NCI-H345 treated with DMSO at 0.1 percent for 48 hours (cell line): ENCODE measurements around the gene ZNF132.

ENCODE experiments used
- DNase-seq: peaks from one replicate; lab custom pipeline; 2025; ENCODE audit not compliant: unreplicated experiment; lab: John Stamatoyannopoulos, UW

Gene ZNF132

DNA sequence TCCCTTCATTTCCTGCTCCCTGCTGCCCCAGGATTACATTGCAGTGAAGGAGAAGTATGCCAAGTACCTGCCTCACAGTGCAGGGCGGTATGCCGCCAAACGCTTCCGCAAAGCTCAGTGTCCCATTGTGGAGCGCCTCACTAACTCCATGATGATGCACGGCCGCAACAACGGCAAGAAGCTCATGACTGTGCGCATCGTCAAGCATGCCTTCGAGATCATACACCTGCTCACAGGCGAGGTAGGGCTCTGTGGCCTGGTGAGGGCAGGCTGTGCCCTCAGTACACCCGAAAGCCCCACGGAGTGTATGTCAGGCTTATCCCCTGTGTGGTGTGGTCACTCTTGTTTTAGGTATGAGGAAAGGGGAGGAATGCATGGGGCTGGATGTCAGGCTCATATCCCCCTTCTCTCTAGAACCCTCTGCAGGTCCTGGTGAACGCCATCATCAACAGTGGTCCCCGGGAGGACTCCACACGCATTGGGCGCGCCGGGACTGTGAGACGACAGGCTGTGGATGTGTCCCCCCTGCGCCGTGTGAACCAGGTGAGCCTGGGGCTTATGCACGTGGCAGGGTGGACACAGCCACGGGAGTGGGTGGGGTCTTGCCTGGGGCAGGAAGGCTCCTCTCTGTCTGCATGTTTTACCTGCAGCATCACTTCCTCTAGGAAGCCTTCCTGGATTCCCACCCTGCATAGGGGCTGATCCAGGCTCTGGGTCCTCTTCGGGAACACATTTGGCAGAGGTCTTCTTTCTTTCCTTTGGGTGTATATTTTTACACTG lies 46.8 kb downstream of the ZNF132 start:
- DNase-seq, result no peak

DNA sequence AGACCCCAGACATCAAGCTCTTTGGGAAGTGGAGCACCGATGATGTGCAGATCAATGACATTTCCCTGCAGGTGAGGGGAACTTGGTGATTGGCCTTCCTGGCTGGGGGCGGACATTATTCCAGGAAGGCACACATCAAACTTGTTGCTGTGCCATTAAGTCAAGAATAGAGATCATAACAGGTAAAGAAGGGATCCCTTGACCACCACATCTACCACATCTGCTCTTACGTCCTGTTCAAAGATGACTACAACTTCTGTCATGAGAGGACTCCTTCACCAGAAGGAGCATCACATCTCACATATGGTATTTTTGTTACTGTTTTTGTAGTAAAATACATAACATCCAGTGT lies 51.8 kb downstream of the ZNF132 start:
- no peak for DNase-seq

DNA sequence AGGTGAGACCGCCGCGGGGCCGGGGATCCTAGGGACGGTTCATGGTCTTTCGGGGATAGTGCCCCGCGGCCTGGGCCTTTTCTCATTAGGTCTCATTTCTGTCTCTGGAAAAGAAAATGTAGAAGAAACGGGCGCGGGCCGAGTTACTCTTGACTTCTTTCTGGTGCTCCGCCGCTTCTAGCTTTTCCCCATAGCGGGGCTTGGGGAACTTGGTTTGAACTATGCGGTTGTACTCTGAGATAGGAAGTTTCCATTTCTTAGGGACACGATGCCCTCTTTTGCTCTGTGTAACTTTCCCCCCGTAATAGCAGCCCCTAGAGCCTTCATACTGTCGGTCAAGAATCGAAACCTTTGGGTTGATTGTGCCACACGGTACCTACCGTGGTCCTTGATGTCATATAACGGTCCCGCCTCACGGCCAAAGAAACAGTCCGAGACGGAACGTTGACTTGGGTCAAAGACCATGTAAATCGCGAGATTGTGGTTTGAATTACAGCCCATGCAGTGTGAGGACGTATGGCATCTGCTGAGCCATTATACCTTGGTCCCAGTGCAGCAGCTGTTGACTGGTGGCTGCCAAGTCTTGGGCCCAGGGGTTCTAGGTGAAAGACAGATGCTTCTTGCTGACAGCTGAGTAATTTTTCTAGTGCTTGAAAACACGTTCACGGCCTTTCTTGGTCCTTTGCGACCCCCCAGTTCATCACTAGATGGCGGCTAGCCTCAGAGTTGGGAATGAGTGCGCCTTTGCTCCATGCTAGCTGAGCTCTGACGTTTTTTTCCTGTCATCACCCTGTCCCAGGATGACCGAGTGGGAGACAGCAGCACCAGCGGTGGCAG lies 52.4 kb downstream of the ZNF132 start:
- no peak for DNase-seq

GRCh38 chr19:58386576-58387337 lies 53.2 kb downstream of the ZNF132 start, which contains the start of gene RPS5:
TSS of gene RPS5 (plus strand) at chr19:58387269. CDS start at chr19:58388138, 869 bp downstream.
- DNase-seq, result peak; percentile 83

DNA sequence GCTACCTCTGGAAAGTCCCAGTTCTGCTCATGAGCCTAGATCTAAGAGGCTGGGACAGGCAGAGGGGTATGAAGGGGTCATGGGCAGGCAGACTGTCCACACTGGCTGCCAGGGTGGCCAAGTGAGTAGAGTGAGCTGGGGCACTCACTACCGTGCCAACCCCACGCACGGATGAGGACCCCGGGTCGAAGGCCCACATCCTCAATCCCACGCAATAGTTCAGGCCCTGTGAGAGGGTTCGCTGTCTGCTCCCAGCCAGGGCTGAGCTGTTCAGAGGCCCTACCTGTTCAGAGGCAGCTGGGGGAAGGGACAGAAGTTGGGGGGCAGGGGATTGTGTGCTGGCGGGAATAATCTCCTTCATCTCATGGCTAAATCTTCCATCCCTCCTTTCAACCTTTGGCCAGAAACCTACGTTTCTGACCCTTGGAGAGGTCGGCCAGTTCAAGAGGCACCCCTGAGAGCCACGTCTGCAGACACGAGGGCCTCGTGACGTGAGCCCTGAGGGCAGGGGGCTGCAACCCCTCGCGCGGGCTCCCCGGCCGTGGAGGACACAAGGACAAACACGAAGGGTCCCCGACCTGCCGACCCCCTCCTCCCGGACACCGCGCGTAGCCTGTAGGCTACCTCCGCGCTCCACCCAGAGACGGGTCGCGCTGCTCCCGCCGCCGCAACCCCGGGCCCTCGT lies 53.9 kb downstream of the ZNF132 start:
- no peak for DNase-seq

DNA sequence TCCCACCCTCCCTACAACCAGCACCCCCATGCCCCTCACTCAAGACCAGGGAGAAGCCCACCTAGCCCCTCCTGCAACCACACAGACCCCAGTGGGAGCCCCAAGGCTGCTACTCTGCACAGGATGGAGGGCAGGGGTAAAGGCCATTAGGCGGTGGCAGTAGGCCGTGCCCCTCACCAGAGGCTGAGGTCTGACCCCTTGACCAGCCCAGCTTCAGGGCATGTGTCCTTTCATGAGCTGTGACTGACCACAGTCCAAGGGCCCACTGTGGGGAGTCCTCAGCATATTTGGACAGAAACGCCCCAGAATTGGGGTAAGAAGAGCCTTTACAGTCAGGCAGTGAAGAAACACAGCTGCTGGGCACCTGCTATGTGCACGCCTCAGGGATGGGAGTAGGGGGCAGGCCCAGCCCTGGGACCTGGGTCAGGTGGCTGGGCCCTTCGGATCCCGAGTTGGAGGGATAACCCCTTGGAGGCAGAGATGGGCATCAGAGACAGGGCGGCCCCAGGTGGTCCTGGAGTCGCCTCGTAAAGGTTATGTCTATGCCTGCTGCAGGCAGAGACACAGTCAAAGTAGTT lies 54.6 kb downstream of the ZNF132 start:
- DNase-seq, result no peak

DNA sequence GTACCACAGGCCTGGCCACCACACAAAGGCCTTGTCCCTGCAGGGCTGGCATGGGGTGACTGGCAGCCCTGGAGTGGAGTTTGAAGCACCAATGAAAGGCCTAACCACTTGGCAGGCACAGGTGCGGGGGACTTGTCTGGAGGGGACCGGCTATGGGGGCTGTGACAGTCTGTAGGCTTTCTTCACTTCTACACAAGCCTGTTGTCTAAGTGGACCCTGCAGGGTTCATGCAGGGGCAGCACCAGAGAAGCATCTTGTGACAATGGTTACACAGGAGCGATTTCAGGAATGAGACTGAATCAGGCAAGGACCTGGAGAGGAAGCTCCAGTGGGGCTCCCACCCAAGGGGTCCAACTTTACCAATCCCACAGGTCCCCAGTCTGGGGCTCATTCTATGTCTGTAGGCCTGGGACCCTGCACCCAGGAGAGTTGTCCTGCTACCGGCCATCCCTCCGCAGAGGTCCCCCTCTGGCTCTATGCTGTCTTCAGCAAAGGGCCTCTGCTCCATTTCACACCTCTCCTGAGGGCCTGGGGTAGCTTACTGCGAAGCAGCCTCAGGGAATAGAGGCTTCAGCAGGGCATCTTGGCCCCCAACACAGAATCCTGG lies 56.9 kb downstream of the ZNF132 start:
- DNase-seq, result no peak
